Ascending aorta (tissue), 2 donors: ENCODE results near the gene IL21R. TPM values are rescaled to one million over a fixed set of nuclear protein-coding genes. Genes with fewer than 3 reads are reported as not detected.

ENCODE experiments used
- DNase-seq, 2 donors: peaks; one replicate each; pipeline ENCODE4 v3.0.0-alpha.2; 2019; ENCODE audit warnings: low spot score in 2 of 2
- H3K27ac ChIP-seq, 2 donors: fragments of 200-600 bp; sonication (generic); one replicate each; pipeline ENCODE4 v1.5.1; 2016 to 2017; ENCODE audit warnings: mild to moderate bottlenecking in 1 of 2
- H3K27me3 ChIP-seq: fragments of 200-600 bp; sonication (generic); one replicate; pipeline ENCODE4 v1.5.1; 2017
- H3K36me3 ChIP-seq, 2 donors: fragments of 200-600 bp; sonication (generic); one replicate each; pipeline ENCODE4 v1.5.1; 2016
- H3K4me1 ChIP-seq, 2 donors: fragments of 200-600 bp; sonication (generic); one replicate each; pipeline ENCODE4 v1.5.1; 2016 to 2017; ENCODE audit warnings: mild to moderate bottlenecking in 1 of 2
- H3K4me3 ChIP-seq, 2 donors: fragments of 200-600 bp; sonication (generic); one replicate each; pipeline ENCODE4 v1.5.1; 2016 to 2017; ENCODE audit warnings: mild to moderate bottlenecking in 1 of 2
- H3K9me3 ChIP-seq, 2 donors: fragments of 200-600 bp; sonication (generic); one replicate each; pipeline ENCODE4 v1.5.1; 2016
- CTCF ChIP-seq, 3 experiments: fragments of 200-600 bp in 2 of 3; fragments of 450-650 bp in 1 of 3; sonication (generic) in 2 of 3; IDR thresholded peaks; one replicate each; pipeline ENCODE4 v1.5.1; 2016 to 2019; ENCODE audit warnings: antibody characterized with exemption in 3 of 3, mild to moderate bottlenecking in 1 of 3, moderate library complexity in 1 of 3
- intact Hi-C: fragments of 100-400 bp; cut with DNase I; formaldehyde crosslinking; loops from one replicate; pipeline ENCODE4 v1.15.1; 2023
- total RNA-seq: library from RNA; depleted of rRNA; stranded (reverse); fragments of >200 nt; gene quantifications from one replicate; pipeline ENCODE4 v1.1.0, GENCODE V29; 2016

Gene IL21R
- total RNA-seq, 1 donor from 2014 or later: 0.21 TPM

- H3K4me3 ChIP-seq: no peak overlapping the region
- H3K4me1 ChIP-seq: no peaks in the 10 kb centered on the region
- no peaks in the 10 kb centered on the region for H3K9me3 ChIP-seq
- no peaks in the 10 kb centered on the region for H3K27me3 ChIP-seq
- H3K36me3 ChIP-seq: peaks cover 76 to 80% of the 10 kb centered on the region in 2 donors
- DNase-seq: no peak
- no peak for TF ChIP-seq CTCF (IDR thresholded peaks at IDR 0.05)
- H3K27ac ChIP-seq: no peak overlapping the region
- intact Hi-C loops: no loop called here
Measured at GRCh38 chr16:27462846-27463682, 61.1 kb downstream of the IL21R start.

- intact Hi-C loops: no loop called here
- Histone ChIP-seq H3K4me1 (no peaks in the 10 kb centered on the region), H3K36me3 (peaks cover 85 to 89% of the 10 kb centered on the region in 2 donors), H3K4me3 (no peak overlapping the region), H3K27ac (no peak overlapping the region), H3K27me3 (no peaks in the 10 kb centered on the region), H3K9me3 (no peaks in the 10 kb centered on the region)
- no peak for DNase-seq
- TF ChIP-seq CTCF (IDR thresholded peaks at IDR 0.05): no peak
Measured at GRCh38 chr16:27463741-27464591, 62.0 kb downstream of the IL21R start.

DNA sequence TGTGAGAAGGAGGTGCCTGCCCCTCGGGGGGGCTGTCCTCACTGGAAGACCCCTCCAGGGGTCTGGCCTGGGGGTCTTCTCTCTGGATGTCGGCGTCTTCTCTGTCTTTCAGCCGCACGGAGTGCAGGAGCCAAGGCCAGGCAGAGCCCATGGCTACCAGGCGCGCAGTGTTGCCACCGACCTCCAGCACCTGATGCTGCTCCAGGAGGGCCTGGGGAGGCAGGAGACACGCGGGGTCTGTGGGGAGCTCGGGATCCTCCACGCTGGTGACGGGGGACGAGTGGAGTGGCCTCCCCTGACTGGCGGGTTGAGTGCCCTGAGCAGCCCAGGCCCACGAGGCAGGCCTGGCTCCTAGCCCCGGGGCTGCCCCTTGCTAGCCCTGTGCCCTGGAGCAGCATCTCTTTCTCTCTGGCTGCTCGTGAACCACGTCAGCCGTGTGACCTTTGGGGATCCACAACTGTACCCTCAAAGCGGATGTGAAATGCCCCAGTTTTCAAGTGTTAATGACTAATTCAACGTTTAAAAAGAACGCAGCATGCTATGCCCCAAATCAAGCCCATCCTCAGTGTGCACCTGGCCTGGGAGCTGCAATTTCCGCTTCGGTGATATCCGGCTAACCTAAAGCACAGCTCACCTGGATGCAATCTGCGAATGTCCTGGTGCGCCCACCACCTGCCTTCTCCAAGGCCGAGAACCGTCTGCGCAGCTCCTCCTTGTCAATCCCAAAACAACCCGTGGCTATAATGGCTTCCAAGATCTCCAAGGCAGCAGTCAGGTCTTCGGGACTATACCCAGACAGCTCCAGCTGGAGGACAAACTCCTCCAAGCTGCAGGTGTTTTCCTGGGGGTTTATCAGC lies 62.9 kb downstream of the IL21R start:
- H3K36me3 ChIP-seq: peaks cover 94 to 96% of the 10 kb centered on the region in 2 donors
- intact Hi-C loops: no loop called here
- DNase-seq: no peak

DNA sequence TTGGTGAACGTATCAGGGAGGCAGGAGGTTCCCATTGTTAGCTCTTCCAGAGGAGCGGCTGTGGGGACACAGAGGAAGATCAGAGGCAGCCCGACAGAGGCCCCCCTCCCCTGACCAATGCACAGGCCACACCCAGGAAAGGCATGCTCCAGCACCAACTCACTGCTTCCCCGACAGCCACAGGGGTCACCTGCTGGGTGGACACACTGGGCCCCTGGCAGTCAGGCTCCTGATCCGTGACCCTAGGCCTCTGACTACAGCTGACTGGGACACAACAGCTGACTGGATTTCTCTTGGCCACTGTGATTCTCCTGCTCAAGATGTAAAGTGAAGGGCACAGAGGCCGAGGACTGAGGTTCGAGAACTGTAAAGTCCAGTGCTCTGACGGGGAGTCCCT lies 63.5 kb downstream of the IL21R start:
- no peaks in the 10 kb centered on the region for H3K27me3 ChIP-seq
- DNase-seq: no peak
- intact Hi-C loops: no loop called here
- peaks cover 96 to 100% of the 10 kb centered on the region in 2 donors for H3K36me3 ChIP-seq
- H3K4me1 ChIP-seq: no peaks in the 10 kb centered on the region
- TF ChIP-seq CTCF (IDR thresholded peaks at IDR 0.05): no peak
- no peaks in the 10 kb centered on the region for H3K9me3 ChIP-seq
- H3K4me3 ChIP-seq: no peak overlapping the region
- H3K27ac ChIP-seq: no peak overlapping the region

More for the DNA sequence above, 62.9 kb downstream of the IL21R start:
- no peak overlapping the region for H3K27ac ChIP-seq
- no peaks in the 10 kb centered on the region for H3K9me3 ChIP-seq
- TF ChIP-seq CTCF (IDR thresholded peaks at IDR 0.05): no peak
- H3K4me1 ChIP-seq: no peaks in the 10 kb centered on the region
- no peak overlapping the region for H3K4me3 ChIP-seq
- no peaks in the 10 kb centered on the region for H3K27me3 ChIP-seq

- Histone ChIP-seq H3K36me3 (peaks cover 77 to 98% of the 10 kb centered on the region in 2 donors), H3K4me3 (no peak overlapping the region), H3K4me1 (no peaks in the 10 kb centered on the region), H3K27ac (no peak overlapping the region), H3K27me3 (no peaks in the 10 kb centered on the region), H3K9me3 (no peaks in the 10 kb centered on the region)
- TF ChIP-seq CTCF (IDR thresholded peaks at IDR 0.05): no peak
- intact Hi-C loops: no loop called here
- DNase-seq: no peak
Measured at GRCh38 chr16:27468941-27469531, 67.1 kb downstream of the IL21R start.
